ENCODE measurements around the gene NEK7.

- TF ChIP-seq, protein P1, sequence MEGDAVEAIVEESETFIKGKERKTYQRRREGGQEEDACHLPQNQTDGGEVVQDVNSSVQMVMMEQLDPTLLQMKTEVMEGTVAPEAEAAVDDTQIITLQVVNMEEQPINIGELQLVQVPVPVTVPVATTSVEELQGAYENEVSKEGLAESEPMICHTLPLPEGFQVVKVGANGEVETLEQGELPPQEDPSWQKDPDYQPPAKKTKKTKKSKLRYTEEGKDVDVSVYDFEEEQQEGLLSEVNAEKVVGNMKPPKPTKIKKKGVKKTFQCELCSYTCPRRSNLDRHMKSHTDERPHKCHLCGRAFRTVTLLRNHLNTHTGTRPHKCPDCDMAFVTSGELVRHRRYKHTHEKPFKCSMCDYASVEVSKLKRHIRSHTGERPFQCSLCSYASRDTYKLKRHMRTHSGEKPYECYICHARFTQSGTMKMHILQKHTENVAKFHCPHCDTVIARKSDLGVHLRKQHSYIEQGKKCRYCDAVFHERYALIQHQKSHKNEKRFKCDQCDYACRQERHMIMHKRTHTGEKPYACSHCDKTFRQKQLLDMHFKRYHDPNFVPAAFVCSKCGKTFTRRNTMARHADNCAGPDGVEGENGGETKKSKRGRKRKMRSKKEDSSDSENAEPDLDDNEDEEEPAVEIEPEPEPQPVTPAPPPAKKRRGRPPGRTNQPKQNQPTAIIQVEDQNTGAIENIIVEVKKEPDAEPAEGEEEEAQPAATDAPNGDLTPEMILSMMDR (IDR thresholded peaks at IDR 0.05; ENCODE audit: low read length), result no peak
- TF ChIP-seq EZH2 (optimal IDR thresholded peaks at IDR 0.05; ENCODE audit: low read depth, low read length) (no peak), EZH2phosphoT487 (IDR thresholded peaks at IDR 0.05; ENCODE audit: low read length) (no peak)
These were observed 63.6 kb downstream of the NEK7 start for GRCh38 chr1:198220428-198220827.
